ENCODE data around the gene STAG1.
"Not testable (repeated sequence)": the region's sequence is repeated elsewhere in the genome, so short reads cannot be mapped to it uniquely, and the experiment has no call there.

GRCh38 chr3:136758160-136759102 is 6.3 kb upstream of the STAG1 start:
- TF ChIP-seq, protein P1, sequence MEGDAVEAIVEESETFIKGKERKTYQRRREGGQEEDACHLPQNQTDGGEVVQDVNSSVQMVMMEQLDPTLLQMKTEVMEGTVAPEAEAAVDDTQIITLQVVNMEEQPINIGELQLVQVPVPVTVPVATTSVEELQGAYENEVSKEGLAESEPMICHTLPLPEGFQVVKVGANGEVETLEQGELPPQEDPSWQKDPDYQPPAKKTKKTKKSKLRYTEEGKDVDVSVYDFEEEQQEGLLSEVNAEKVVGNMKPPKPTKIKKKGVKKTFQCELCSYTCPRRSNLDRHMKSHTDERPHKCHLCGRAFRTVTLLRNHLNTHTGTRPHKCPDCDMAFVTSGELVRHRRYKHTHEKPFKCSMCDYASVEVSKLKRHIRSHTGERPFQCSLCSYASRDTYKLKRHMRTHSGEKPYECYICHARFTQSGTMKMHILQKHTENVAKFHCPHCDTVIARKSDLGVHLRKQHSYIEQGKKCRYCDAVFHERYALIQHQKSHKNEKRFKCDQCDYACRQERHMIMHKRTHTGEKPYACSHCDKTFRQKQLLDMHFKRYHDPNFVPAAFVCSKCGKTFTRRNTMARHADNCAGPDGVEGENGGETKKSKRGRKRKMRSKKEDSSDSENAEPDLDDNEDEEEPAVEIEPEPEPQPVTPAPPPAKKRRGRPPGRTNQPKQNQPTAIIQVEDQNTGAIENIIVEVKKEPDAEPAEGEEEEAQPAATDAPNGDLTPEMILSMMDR (IDR thresholded peaks at IDR 0.05; ENCODE audit: poor library complexity) = peak; percentile 52
- not testable (repeated sequence) for TF ChIP-seq EZH2phosphoT487 (IDR thresholded peaks at IDR 0.05; ENCODE audit: low read depth, severe bottlenecking, unreplicated experiment)

Measured in hepatocyte (in vitro differentiated cells).